ENCODE data around the gene SOX5. TPM values are rescaled to one million over a fixed set of nuclear protein-coding genes. Genes with fewer than 3 reads are reported as not detected.
"Not testable (repeated sequence)": the region's sequence is repeated elsewhere in the genome, so short reads cannot be mapped to it uniquely, and the experiment has no call there.

Gene SOX5
- total and polyA plus RNA-seq, 2 of the 8 experiments (the other 6 are each of a cell fraction or from before 2014, with no cell fraction given): 2.2 to 2.6 TPM

DNA sequence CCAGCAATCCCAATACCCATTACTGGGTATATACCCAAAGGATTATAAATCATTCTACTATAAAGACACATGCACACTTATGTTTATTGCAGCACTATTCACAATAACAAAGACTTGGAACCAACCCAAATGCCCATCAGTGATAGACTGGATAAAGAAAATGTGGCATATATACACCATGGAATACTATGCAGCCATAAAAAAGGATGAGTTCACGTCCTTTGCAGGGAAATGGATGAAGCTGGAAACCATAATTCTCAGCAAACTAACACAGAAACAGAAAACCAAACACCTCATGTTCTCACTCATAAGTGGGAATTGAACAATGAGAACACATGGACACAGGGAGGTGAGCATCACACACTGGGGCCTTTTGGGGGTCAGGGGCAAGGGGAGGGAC lies 72.9 kb downstream of the SOX5 start:
- H3K23me2 ChIP-seq (ENCODE audit: low read depth, low read length); CTCF ChIA-PET (ENCODE audit: partially characterized antibody); H2BK20ac ChIP-seq (ENCODE audit: low read length); H3K9ac ChIP-seq (replicated peaks in 1 of 4; ENCODE audit: extremely low read depth in 1 of 4, low read depth in 3 of 4, low read length in 3 of 4); H3K9me3 ChIP-seq (ENCODE audit: insufficient read depth in 2 of 2, low read depth in 1 of 2, low read length in 1 of 2); H3K27me3 ChIP-seq (replicated peaks in 1 of 4; ENCODE audit: control insufficient read depth in 3 of 4, extremely low read depth in 1 of 4, insufficient read depth in 3 of 4, low read length in 3 of 4); H3K36me3 ChIP-seq (ENCODE audit: control insufficient read depth in 2 of 4, insufficient read depth in 4 of 4, low read length in 3 of 4); POLR2A ChIA-PET (ENCODE audit: partially characterized antibody); H4K8ac ChIP-seq (ENCODE audit: extremely low read depth, insufficient read depth, low read length); H3K18ac ChIP-seq (ENCODE audit: extremely low read depth, low read length); H2BK12ac ChIP-seq (ENCODE audit: low read depth, low read length); H3K56ac ChIP-seq (replicated peaks; ENCODE audit: insufficient read length, low read depth, low read length); FAIRE-seq; H4K91ac ChIP-seq (replicated peaks; ENCODE audit: insufficient read length, low read length); H3K79me2 ChIP-seq (ENCODE audit: control insufficient read depth in 1 of 2, insufficient read depth in 2 of 2, low read length in 2 of 2); H3K4me2 ChIP-seq (ENCODE audit: insufficient read depth in 1 of 2, low read depth in 2 of 2, low read length in 2 of 2); H3K4me3 ChIP-seq (ENCODE audit: extremely low read depth in 1 of 4, insufficient read depth in 2 of 4, low read depth in 3 of 4, low read length in 4 of 4); H3K27ac ChIP-seq (ENCODE audit: low read depth, low read length); H3K23ac ChIP-seq (ENCODE audit: insufficient read length); H2AFZ ChIP-seq (ENCODE audit: low read length); H2BK15ac ChIP-seq (ENCODE audit: low read length); H3K79me1 ChIP-seq (ENCODE audit: low read depth, low read length); H4K20me1 ChIP-seq (replicated peaks in 1 of 2; ENCODE audit: control insufficient read depth in 1 of 2, insufficient read depth in 2 of 2, low read length in 2 of 2); H2BK5ac ChIP-seq (ENCODE audit: low read depth, low read length); H3K4me1 ChIP-seq (replicated peaks in 1 of 4; ENCODE audit: control insufficient read depth in 3 of 4, insufficient read depth in 4 of 4, low read length in 3 of 4); H4K5ac ChIP-seq (ENCODE audit: insufficient read length, low read depth, low read length); H2AK5ac ChIP-seq (ENCODE audit: low read depth, low read length); DNase-seq (ENCODE audit: low read depth in 1 of 2, low spot score in 2 of 2); H3K4ac ChIP-seq (replicated peaks; ENCODE audit: insufficient read length, low read depth, low read length); H3K14ac ChIP-seq (ENCODE audit: insufficient read length); H2BK120ac ChIP-seq (replicated peaks; ENCODE audit: low read depth, low read length): not testable (repeated sequence)
- WGBS, 2 experiments (ENCODE audit: extremely low coverage in 1 of 2, insufficient coverage in 1 of 2, insufficient read length in 1 of 2, insufficient replicate concordance in 2 of 2, low coverage in 1 of 2, low lambda C conversion rate in 2 of 2, missing lambda C conversion rate in 1 of 2): 92% methylated on average over 1 of the region's 1 CpG; no CpG with 5 or more reads in 1 of the 2 experiments
